ENCODE results near the gene TBC1D8. TPM values are rescaled to one million over a fixed set of nuclear protein-coding genes. Genes with fewer than 3 reads are reported as not detected.
A peak's percentile ranks its signal among the peaks of the same experiment; 100 is the strongest.

Gene TBC1D8
- total and polyA plus RNA-seq, 9 of the 15 experiments (the other 6 are each of a cell fraction or from before 2014, with no cell fraction given) = 0.36 to 1.3 (median 0.82) TPM

GRCh38 chr2:100991404-100991773 lies 159.8 kb downstream of the TBC1D8 start:
- Histone ChIP-seq H3K9me1 (ENCODE audit: control insufficient read depth, insufficient read depth, low read length) (no peaks in the 10 kb centered on the region), H3K4me2 (ENCODE audit: insufficient read depth, low read length) (no peak overlapping the region), H3K4me1 (replicated peaks in 1 of 2; ENCODE audit: control insufficient read depth in 2 of 2, insufficient read depth in 2 of 2, low read length in 2 of 2) (peaks cover 0 to 7% of the 10 kb centered on the region in 2 experiments; a peak in 2 of 5 replicates), H2AFZ (ENCODE audit: low read depth, low read length) (no peak overlapping the region), H3K9me3 (replicated peaks; ENCODE audit: control insufficient read depth, insufficient read depth, low read depth, low read length) (no peaks in the 10 kb centered on the region), H3K4me3 (no peak overlapping the region), H3K36me3 (ENCODE audit: control insufficient read depth, insufficient read depth, low read length) (no peaks in the 10 kb centered on the region), H3K9ac (ENCODE audit: insufficient read depth in 1 of 2, low read depth in 2 of 2, low read length in 2 of 2) (no peak overlapping the region), H3K79me2 (ENCODE audit: control insufficient read depth, insufficient read depth, low read length) (no peaks in the 10 kb centered on the region), H3K27me3 (ENCODE audit: control insufficient read depth in 2 of 2, insufficient read depth in 2 of 2, low read length in 2 of 2) (peaks cover 25 to 56% of the 10 kb centered on the region in 2 experiments; a peak in 4 of 5 replicates), H3K27ac (ENCODE audit: extremely low read depth, low read depth, low read length) (no peak overlapping the region), H4K20me1 (replicated peaks; ENCODE audit: control insufficient read depth, insufficient read depth, low read length) (no peaks in the 10 kb centered on the region)
- WGBS (ENCODE audit: insufficient coverage, low coverage, missing lambda C conversion rate) = 14% methylated on average over 5 of the region's 5 CpGs
- CTCF ChIA-PET (ENCODE audit: low intra/inter-chr PET ratio) = no interaction called here
- intact Hi-C loops (cut with micrococcal nuclease) = no loop called here
- no peak for TF ChIP-seq MXI1 (IDR thresholded peaks at IDR 0.05; ENCODE audit: low read depth, low read length)
- no peak for TF ChIP-seq KAT2B (IDR thresholded peaks at IDR 0.05; ENCODE audit: low read depth, low read length)
- TF ChIP-seq GTF2E2 (tag; IDR thresholded peaks at IDR 0.05) = no peak
- no peak for TF ChIP-seq CC2D1A (IDR thresholded peaks at IDR 0.05)
- no peak for TF ChIP-seq TARDBP (IDR thresholded peaks at IDR 0.05)
- TF ChIP-seq CBX8 (IDR thresholded peaks at IDR 0.05; ENCODE audit: borderline replicate concordance, extremely low read depth, low read depth, low read length, poor library complexity, severe bottlenecking) = no peak
- no peak for TF ChIP-seq ZNF274 (IDR thresholded peaks at IDR 0.05; ENCODE audit: borderline replicate concordance, low read depth, low read length)
- no peak for TF ChIP-seq TEAD1 (CRISPR knock-in tag; IDR thresholded peaks at IDR 0.05)
- no peak for TF ChIP-seq MYC (IDR thresholded peaks at IDR 0.05; ENCODE audit: low read depth, low read length)
- no peak for TF ChIP-seq MYC (CRISPR knock-in tag; IDR thresholded peaks at IDR 0.05; ENCODE audit: borderline replicate concordance, low read depth)
- no peak for TF ChIP-seq STAT5B (CRISPR knock-in tag; IDR thresholded peaks at IDR 0.05)
- TF ChIP-seq XRCC5 (IDR thresholded peaks at IDR 0.05; ENCODE audit: low read depth, low read length) = no peak
- no peak for TF ChIP-seq ID3 (CRISPR knock-in tag; IDR thresholded peaks at IDR 0.05)
- no peak for TF ChIP-seq ID3 (tag; IDR thresholded peaks at IDR 0.05)
- TF ChIP-seq IFI16 (CRISPR knock-in tag; IDR thresholded peaks at IDR 0.05) = no peak
- no peak for TF ChIP-seq SMARCC2 (IDR thresholded peaks at IDR 0.05; ENCODE audit: low read depth)
- in situ Hi-C loops (cut with MboI) = loop anchor here (5.0 to 10.0 kb wide), 2 partner anchors 259 to 377 kb away; no protein-coding TSS in a partner anchor
- no peak for FAIRE-seq
- peak; percentile 19; the same call in 1 of the 3 replicates for ATAC-seq
- DNase-seq (ENCODE audit: extremely low read depth in 1 of 4, low spot score in 3 of 4) = no peak
- no TSS peak for BruUV-seq (replicated peaks)
- POLR2A ChIA-PET = interaction anchor here (0.8 kb wide), 1 partner anchor 10 kb away, joined by 3 read pairs; no protein-coding TSS in a partner anchor

Data from K562 (cell line).